ENCODE measurements around the gene ATL1.
"Not testable (repeated sequence)": the region's sequence is repeated elsewhere in the genome, so short reads cannot be mapped to it uniquely, and the experiment has no call there.

Gene ATL1

GRCh38 chr14:50657753-50658152 lies 97.8 kb downstream of the ATL1 start:
- Histone ChIP-seq H3K79me2 (ENCODE audit: insufficient read depth, low read length) (peaks cover 4% of the 10 kb centered on the region; the same call in 1 of the 2 replicates), H3K4me3 (ENCODE audit: low read depth in 1 of 2, low read length in 2 of 2) (no peak overlapping the region), H3K9me3 (ENCODE audit: insufficient read depth, low read length, severe bottlenecking) (no peaks in the 10 kb centered on the region), H4K20me1 (ENCODE audit: insufficient read depth, low read length) (no peaks in the 10 kb centered on the region), H2AFZ (ENCODE audit: low read depth, low read length) (no peak overlapping the region), H3K27me3 (ENCODE audit: insufficient read depth, low read length, poor library complexity) (no peaks in the 10 kb centered on the region), H3K36me3 (ENCODE audit: insufficient read depth, low read length) (peaks cover 11% of the 10 kb centered on the region; the same call in 1 of the 2 replicates), H3K4me1 (ENCODE audit: insufficient read depth, low read length) (no peaks in the 10 kb centered on the region), H3K27ac (ENCODE audit: low read length) (no peak overlapping the region), H3K4me2 (ENCODE audit: insufficient read depth, low read length) (no peak overlapping the region), H3K9ac (ENCODE audit: low read depth, low read length) (no peak overlapping the region)
- no peak for DNase-seq
- ATAC-seq (ENCODE audit: insufficient read depth, low read depth): no peak
- TF ChIP-seq EZH2 (IDR thresholded peaks at IDR 0.05; ENCODE audit: borderline replicate concordance, low read depth, low read length, severe bottlenecking) (no peak), CTCF (IDR thresholded peaks at IDR 0.05; ENCODE audit: borderline replicate concordance, extremely low read depth, low read length, poor library complexity, severe bottlenecking) (no peak)

GRCh38 chr14:50658203-50658602 lies 98.3 kb downstream of the ATL1 start:
- ATAC-seq (ENCODE audit: insufficient read depth, low read depth): no peak

GRCh38 chr14:50659327-50659974 lies 99.5 kb downstream of the ATL1 start:
- no peaks in the 10 kb centered on the region for H3K27me3 ChIP-seq (ENCODE audit: insufficient read depth, low read length, poor library complexity)
- H3K4me3 ChIP-seq (ENCODE audit: low read depth in 1 of 2, low read length in 2 of 2): no peak overlapping the region
- H3K9ac ChIP-seq (ENCODE audit: low read depth, low read length): no peak overlapping the region
- peaks cover 12% of the 10 kb centered on the region; the same call in 1 of the 2 replicates for H3K36me3 ChIP-seq (ENCODE audit: insufficient read depth, low read length)
- H3K4me1 ChIP-seq (ENCODE audit: insufficient read depth, low read length): no peaks in the 10 kb centered on the region
- TF ChIP-seq CTCF (IDR thresholded peaks at IDR 0.05; ENCODE audit: borderline replicate concordance, extremely low read depth, low read length, poor library complexity, severe bottlenecking) (no peak), EZH2 (IDR thresholded peaks at IDR 0.05; ENCODE audit: borderline replicate concordance, low read depth, low read length, severe bottlenecking) (no peak)
- no peak overlapping the region for H2AFZ ChIP-seq (ENCODE audit: low read depth, low read length)
- H4K20me1 ChIP-seq (ENCODE audit: insufficient read depth, low read length): no peaks in the 10 kb centered on the region
- no peaks in the 10 kb centered on the region for H3K9me3 ChIP-seq (ENCODE audit: insufficient read depth, low read length, severe bottlenecking)
- ATAC-seq (ENCODE audit: insufficient read depth, low read depth): no peak
- H3K79me2 ChIP-seq (ENCODE audit: insufficient read depth, low read length): peaks cover 7% of the 10 kb centered on the region; the same call in 1 of the 2 replicates
- DNase-seq: no peak
- no peak overlapping the region for H3K27ac ChIP-seq (ENCODE audit: low read length)
- H3K4me2 ChIP-seq (ENCODE audit: insufficient read depth, low read length): no peak overlapping the region

More at GRCh38 chr14:50658203-50658602, 98.3 kb downstream of the ATL1 start:
- Histone ChIP-seq H3K4me1 (ENCODE audit: insufficient read depth, low read length) (no peaks in the 10 kb centered on the region), H3K27ac (ENCODE audit: low read length) (no peak overlapping the region), H3K4me3 (ENCODE audit: low read depth in 1 of 2, low read length in 2 of 2) (no peak overlapping the region), H3K79me2 (ENCODE audit: insufficient read depth, low read length) (peaks cover 4% of the 10 kb centered on the region; the same call in 1 of the 2 replicates), H3K36me3 (ENCODE audit: insufficient read depth, low read length) (peaks cover 11% of the 10 kb centered on the region; the same call in 1 of the 2 replicates), H3K9me3 (ENCODE audit: insufficient read depth, low read length, severe bottlenecking) (no peaks in the 10 kb centered on the region), H3K9ac (ENCODE audit: low read depth, low read length) (no peak overlapping the region), H3K27me3 (ENCODE audit: insufficient read depth, low read length, poor library complexity) (no peaks in the 10 kb centered on the region), H3K4me2 (ENCODE audit: insufficient read depth, low read length) (no peak overlapping the region), H4K20me1 (ENCODE audit: insufficient read depth, low read length) (no peaks in the 10 kb centered on the region), H2AFZ (ENCODE audit: low read depth, low read length) (no peak overlapping the region)
- no peak for DNase-seq
- no peak for TF ChIP-seq EZH2 (IDR thresholded peaks at IDR 0.05; ENCODE audit: borderline replicate concordance, low read depth, low read length, severe bottlenecking)
- no peak for TF ChIP-seq CTCF (IDR thresholded peaks at IDR 0.05; ENCODE audit: borderline replicate concordance, extremely low read depth, low read length, poor library complexity, severe bottlenecking)

GRCh38 chr14:50664579-50664978 lies 104.6 kb downstream of the ATL1 start:
- DNase-seq; H3K9me3 ChIP-seq (ENCODE audit: insufficient read depth, low read length, severe bottlenecking); H2AFZ ChIP-seq (ENCODE audit: low read depth, low read length); H4K20me1 ChIP-seq (ENCODE audit: insufficient read depth, low read length); H3K9ac ChIP-seq (ENCODE audit: low read depth, low read length); H3K4me3 ChIP-seq (ENCODE audit: low read depth in 1 of 2, low read length in 2 of 2); H3K27ac ChIP-seq (ENCODE audit: low read length); ATAC-seq (ENCODE audit: insufficient read depth, low read depth): not testable (repeated sequence)
- Histone ChIP-seq H3K4me1 (ENCODE audit: insufficient read depth, low read length) (peaks cover 30% of the 10 kb centered on the region), H3K36me3 (ENCODE audit: insufficient read depth, low read length) (peaks cover 15% of the 10 kb centered on the region; the same call in 1 of the 2 replicates), H3K79me2 (ENCODE audit: insufficient read depth, low read length) (peaks cover 23% of the 10 kb centered on the region), H3K4me2 (ENCODE audit: insufficient read depth, low read length) (peak overlapping the region; percentile 29; the same call in 1 of the 2 replicates), H3K27me3 (ENCODE audit: insufficient read depth, low read length, poor library complexity) (peaks cover 11% of the 10 kb centered on the region)

- H3K27me3 ChIP-seq (ENCODE audit: insufficient read depth, low read length, poor library complexity): peaks cover 11% of the 10 kb centered on the region
- H2AFZ ChIP-seq (ENCODE audit: low read depth, low read length); H3K9ac ChIP-seq (ENCODE audit: low read depth, low read length); H3K9me3 ChIP-seq (ENCODE audit: insufficient read depth, low read length, severe bottlenecking); H3K27ac ChIP-seq (ENCODE audit: low read length); H4K20me1 ChIP-seq (ENCODE audit: insufficient read depth, low read length); H3K4me3 ChIP-seq (ENCODE audit: low read depth in 1 of 2, low read length in 2 of 2); DNase-seq: not testable (repeated sequence)
- peaks cover 15% of the 10 kb centered on the region; the same call in 1 of the 2 replicates for H3K36me3 ChIP-seq (ENCODE audit: insufficient read depth, low read length)
- H3K4me1 ChIP-seq (ENCODE audit: insufficient read depth, low read length): peaks cover 30% of the 10 kb centered on the region
- peaks cover 23% of the 10 kb centered on the region for H3K79me2 ChIP-seq (ENCODE audit: insufficient read depth, low read length)
- H3K4me2 ChIP-seq (ENCODE audit: insufficient read depth, low read length): peak overlapping the region; percentile 91
- ATAC-seq (ENCODE audit: insufficient read depth, low read depth): peak; percentile 33; the same call in 1 of the 3 replicates
These were observed 105.4 kb downstream of the ATL1 start for GRCh38 chr14:50665300-50665699.
